Esophagus squamous epithelium (tissue), 4 donors: ENCODE results near the gene TUBA1B.

Experiments used
- CTCF ChIP-seq, 6 experiments: fragments of 450-650 bp in 4 of 6; fragments of 200-600 bp in 2 of 6; sonication (generic) in 2 of 6; IDR thresholded peaks; one replicate each; pipeline ENCODE4 v1.5.1; 2016 to 2019; ENCODE audit warnings: antibody characterized with exemption in 6 of 6, mild to moderate bottlenecking in 4 of 6, moderate library complexity in 4 of 6
- POLR2A ChIP-seq, 4 donors: fragments of 450-650 bp; IDR thresholded peaks; one replicate each; pipeline ENCODE4 v1.6.1; 2017; ENCODE audit warnings: antibody characterized with exemption in 4 of 4, mild to moderate bottlenecking in 4 of 4, moderate library complexity in 3 of 4

- TF ChIP-seq CTCF (IDR thresholded peaks at IDR 0.05) = no peak
- TF ChIP-seq POLR2A (IDR thresholded peaks at IDR 0.05) = no peak
Observed at GRCh38 chr12:49086116-49086515, 45.1 kb downstream of the TUBA1B start.
